Tibial nerve (tissue), 4 donors: Measurements from ENCODE around the gene FFAR1. TPM values are rescaled to one million over a fixed set of nuclear protein-coding genes. Genes with fewer than 3 reads are reported as not detected.

ENCODE experiments used
- DNase-seq, 2 donors: peaks; one replicate each; pipeline ENCODE4 v3.0.0-alpha.2; 2019; ENCODE audit warnings: low spot score in 2 of 2
- H3K27ac ChIP-seq, 4 donors: fragments of 200-600 bp; sonication (generic) in 3 of 4; one replicate each; pipeline ENCODE4 v1.5.1; 2017 to 2019; ENCODE audit warnings: mild to moderate bottlenecking in 1 of 4
- H3K27me3 ChIP-seq, 2 donors: fragments of 200-600 bp; sonication (generic) in 1 of 2; one replicate each; pipeline versions ENCODE4 v1.5.1 to v1.6.0; 2017 to 2019
- H3K36me3 ChIP-seq, 3 donors: fragments of 200-600 bp; sonication (generic); one replicate each; pipeline ENCODE4 v1.5.1; 2018 to 2019
- H3K4me1 ChIP-seq, 4 donors: fragments of 200-600 bp; sonication (generic) in 3 of 4; one replicate each; pipeline ENCODE4 v1.5.1; 2017 to 2019
- H3K4me3 ChIP-seq, 4 donors: fragments of 200-600 bp; sonication (generic) in 3 of 4; one replicate each; pipeline ENCODE4 v1.5.1; 2017 to 2019; ENCODE audit warnings: mild to moderate bottlenecking in 1 of 4, moderate library complexity in 1 of 4
- H3K9me3 ChIP-seq, 4 donors: fragments of 200-600 bp; sonication (generic) in 3 of 4; one replicate each; pipeline ENCODE4 v1.5.1; 2017 to 2019
- CTCF ChIP-seq, 5 experiments: fragments of 200-600 bp in 3 of 5; fragments of 450-650 bp in 2 of 5; sonication (generic) in 3 of 5; IDR thresholded peaks; one replicate each; pipeline ENCODE4 v1.5.1; 2016 to 2019; ENCODE audit warnings: antibody characterized with exemption in 5 of 5, mild to moderate bottlenecking in 3 of 5, moderate library complexity in 2 of 5
- EP300 ChIP-seq, 2 donors: sonication (generic); formaldehyde crosslinking; IDR thresholded peaks; one replicate each; pipeline ENCODE4 v1.6.1; 2017; ENCODE audit warnings: antibody characterized with exemption in 2 of 2, mild to moderate bottlenecking in 1 of 2
- POLR2A ChIP-seq, 2 donors: fragments of 450-650 bp; IDR thresholded peaks; one replicate each; pipeline ENCODE4 v1.6.1; 2017; ENCODE audit warnings: antibody characterized with exemption in 2 of 2, mild to moderate bottlenecking in 2 of 2, moderate library complexity in 2 of 2
- WGBS, 2 donors: methylation state at CpG; one replicate each; pipeline ENCODE4 v1.1.5; 2018; 5-methylcytosine and 5-hydroxymethylcytosine counted together
- total RNA-seq, 4 donors: library from RNA; depleted of rRNA; stranded (reverse); fragments of >200 nt; gene quantifications; one replicate each; pipeline ENCODE4 v1.1.0, GENCODE V29; 2016

Gene FFAR1
- total RNA-seq, 4 donors from 2014 or later: 0.59 TPM; not detected in 3

- Histone ChIP-seq H3K27me3 (no peaks in the 10 kb centered on the region), H3K27ac (no peak overlapping the region), H3K36me3 (peaks cover 0 to 9% (median 0%) of the 10 kb centered on the region in 3 donors), H3K4me3 (no peak overlapping the region), H3K4me1 (peaks cover 0 to 32% (median 0%) of the 10 kb centered on the region in 4 donors), H3K9me3 (no peaks in the 10 kb centered on the region)
- WGBS, 2 donors: 49 to 52% methylated on average over 7 of the region's 7 CpGs
- TF ChIP-seq EP300 (IDR thresholded peaks at IDR 0.05) (no peak), CTCF (IDR thresholded peaks at IDR 0.05) (no peak), POLR2A (IDR thresholded peaks at IDR 0.05) (no peak)
- DNase-seq: no peak
Measured at GRCh38 chr19:35313587-35313986, 34.1 kb upstream of the FFAR1 start.

DNA sequence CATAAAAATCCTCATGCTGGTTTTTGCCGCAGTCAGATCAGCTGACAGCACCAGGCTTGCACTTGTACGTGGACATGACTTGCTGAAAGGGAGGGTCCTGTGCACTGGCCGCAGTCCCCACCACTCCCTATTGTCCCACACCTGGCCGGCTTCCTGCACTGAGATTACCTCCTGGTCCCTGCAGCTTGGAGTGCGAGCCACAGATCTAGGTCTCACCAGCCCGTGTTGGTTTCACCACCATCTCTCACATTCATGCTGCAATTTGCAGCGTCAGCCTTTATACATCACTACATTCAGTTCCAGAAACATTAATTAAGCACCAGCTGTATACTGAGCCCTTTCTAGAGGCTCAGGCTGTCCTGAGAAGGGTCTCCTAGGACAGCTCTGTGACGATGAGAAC lies 33.7 kb upstream of the FFAR1 start:
- Histone ChIP-seq H3K36me3 (peaks cover 0 to 9% (median 0%) of the 10 kb centered on the region in 3 donors), H3K4me3 (no peak overlapping the region), H3K9me3 (no peaks in the 10 kb centered on the region), H3K27ac (no peak overlapping the region), H3K27me3 (no peaks in the 10 kb centered on the region), H3K4me1 (peaks cover 0 to 32% (median 0%) of the 10 kb centered on the region in 4 donors)
- WGBS, 2 donors: 81 to 87% methylated on average over 8 of the region's 8 CpGs
- no peak for DNase-seq
- TF ChIP-seq POLR2A (IDR thresholded peaks at IDR 0.05) (no peak), EP300 (IDR thresholded peaks at IDR 0.05) (no peak), CTCF (IDR thresholded peaks at IDR 0.05) (no peak)

- no peaks in the 10 kb centered on the region for H3K27me3 ChIP-seq
- H3K36me3 ChIP-seq: peaks cover 0 to 9% (median 0%) of the 10 kb centered on the region in 3 donors
- DNase-seq: no peak
- WGBS, 2 donors: 75 to 78% methylated on average over 10 of the region's 10 CpGs
- H3K27ac ChIP-seq: no peak overlapping the region
- H3K9me3 ChIP-seq: no peaks in the 10 kb centered on the region
- H3K4me3 ChIP-seq: no peak overlapping the region
- peaks cover 0 to 25% (median 2%) of the 10 kb centered on the region in 4 donors for H3K4me1 ChIP-seq
- TF ChIP-seq POLR2A (IDR thresholded peaks at IDR 0.05) (no peak), CTCF (IDR thresholded peaks at IDR 0.05) (no peak)
Measured at GRCh38 chr19:35314858-35315470, 32.7 kb upstream of the FFAR1 start.

DNA sequence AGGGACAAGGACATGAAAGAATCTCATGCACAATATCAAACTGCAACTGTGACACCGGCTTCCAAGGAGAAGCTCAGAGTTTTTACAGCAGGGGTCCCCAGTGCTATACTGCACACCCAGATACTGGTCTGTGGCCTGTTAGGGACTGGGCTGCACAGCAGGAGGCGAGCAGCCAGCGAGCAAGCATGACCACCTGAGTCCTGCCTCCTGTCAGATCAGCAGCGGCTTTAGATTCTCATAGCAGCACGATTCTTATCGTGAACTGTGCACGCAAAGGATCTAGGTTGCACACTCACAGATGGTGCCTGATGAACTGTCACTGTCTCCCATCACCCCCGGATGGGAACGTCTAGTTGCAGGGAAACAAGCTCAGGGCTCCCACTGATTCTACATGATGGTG lies 31.8 kb upstream of the FFAR1 start:
- H3K9me3 ChIP-seq: no peaks in the 10 kb centered on the region
- H3K27ac ChIP-seq: no peak overlapping the region
- no peaks in the 10 kb centered on the region for H3K27me3 ChIP-seq
- H3K4me3 ChIP-seq: no peak overlapping the region
- 71 to 74% methylated on average over 7 to 9 of the region's 9 CpGs for WGBS, 2 donors
- no peak for TF ChIP-seq POLR2A (IDR thresholded peaks at IDR 0.05)
- no peak for TF ChIP-seq CTCF (IDR thresholded peaks at IDR 0.05)
- TF ChIP-seq EP300 (IDR thresholded peaks at IDR 0.05): no peak
- peaks cover 0 to 9% (median 0%) of the 10 kb centered on the region in 3 donors for H3K36me3 ChIP-seq
- DNase-seq: no peak
- H3K4me1 ChIP-seq: peaks cover 0 to 17% (median 2%) of the 10 kb centered on the region in 4 donors

DNA sequence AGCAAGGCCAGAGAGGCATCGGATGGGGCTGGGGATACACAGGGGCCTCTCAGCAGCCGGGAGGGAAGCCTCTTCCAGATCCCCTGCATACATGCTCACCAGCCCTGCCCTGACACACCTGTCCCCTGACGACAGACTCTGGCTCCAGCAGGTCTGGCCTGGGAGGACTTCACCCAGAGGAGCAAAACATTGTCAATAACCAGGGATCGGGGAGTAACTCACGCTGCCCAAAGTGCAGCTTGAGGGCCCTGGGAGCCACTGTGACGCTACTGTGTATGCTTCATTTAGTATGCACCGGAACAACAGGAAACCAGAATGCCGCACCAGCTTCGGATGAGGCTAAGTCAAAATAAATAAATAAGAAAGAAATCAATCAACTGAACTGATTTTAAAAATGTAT lies 31.1 kb upstream of the FFAR1 start:
- Histone ChIP-seq H3K4me1 (peaks cover 0 to 17% (median 2%) of the 10 kb centered on the region in 4 donors), H3K36me3 (peaks cover 0 to 8% (median 0%) of the 10 kb centered on the region in 3 donors), H3K27me3 (no peaks in the 10 kb centered on the region), H3K4me3 (no peak overlapping the region), H3K27ac (no peak overlapping the region), H3K9me3 (no peaks in the 10 kb centered on the region)
- no peak for DNase-seq
- 82 to 88% methylated on average over 9 of the region's 9 CpGs for WGBS, 2 donors
- TF ChIP-seq POLR2A (IDR thresholded peaks at IDR 0.05): no peak
